ENCODE results near the gene TNPO2. TPM values are rescaled to one million over a fixed set of nuclear protein-coding genes. Genes with fewer than 3 reads are reported as not detected.

Gene TNPO2
- total RNA-seq, 1 donor from 2014 or later, result 68.1 TPM

- Mint-ChIP-seq H3K4me3 (ENCODE audit: unreplicated experiment) (no peak overlapping the region), H3K27me3 (ENCODE audit: unreplicated experiment) (peaks cover 8% of the 10 kb centered on the region), H3K9me3 (ENCODE audit: unreplicated experiment) (no peaks in the 10 kb centered on the region), H3K27ac (ENCODE audit: unreplicated experiment) (no peak overlapping the region), H3K36me3 (ENCODE audit: low read depth, unreplicated experiment) (peaks cover 10% of the 10 kb centered on the region), H3K4me1 (ENCODE audit: unreplicated experiment) (peaks cover 3% of the 10 kb centered on the region)
- no peak for DNase-seq (ENCODE audit: low spot score)
- TF ChIP-seq CTCF (IDR thresholded peaks at IDR 0.05; ENCODE audit: unreplicated experiment), result no peak
Observed at GRCh38 chr19:12695096-12695495, 28.6 kb downstream of the TNPO2 start.

GRCh38 chr19:12694641-12695040, 29.1 kb downstream of the TNPO2 start:
- Mint-ChIP-seq H3K4me1 (ENCODE audit: unreplicated experiment) (peaks cover 3% of the 10 kb centered on the region), H3K36me3 (ENCODE audit: low read depth, unreplicated experiment) (peaks cover 10% of the 10 kb centered on the region), H3K4me3 (ENCODE audit: unreplicated experiment) (no peak overlapping the region), H3K27me3 (ENCODE audit: unreplicated experiment) (peaks cover 8% of the 10 kb centered on the region), H3K9me3 (ENCODE audit: unreplicated experiment) (no peaks in the 10 kb centered on the region), H3K27ac (ENCODE audit: unreplicated experiment) (no peak overlapping the region)
- no peak for TF ChIP-seq CTCF (IDR thresholded peaks at IDR 0.05; ENCODE audit: unreplicated experiment)
- DNase-seq (ENCODE audit: low spot score), result no peak

GRCh38 chr19:12692960-12693359, 30.8 kb downstream of the TNPO2 start:
- H3K9me3 Mint-ChIP-seq (ENCODE audit: unreplicated experiment), result no peaks in the 10 kb centered on the region
- no peak for DNase-seq (ENCODE audit: low spot score)
- H3K4me3 Mint-ChIP-seq (ENCODE audit: unreplicated experiment), result no peak overlapping the region
- H3K36me3 Mint-ChIP-seq (ENCODE audit: low read depth, unreplicated experiment), result peaks cover 6% of the 10 kb centered on the region
- no peak for TF ChIP-seq CTCF (IDR thresholded peaks at IDR 0.05; ENCODE audit: unreplicated experiment)
- H3K4me1 Mint-ChIP-seq (ENCODE audit: unreplicated experiment), result no peaks in the 10 kb centered on the region
- H3K27me3 Mint-ChIP-seq (ENCODE audit: unreplicated experiment), result peaks cover 3% of the 10 kb centered on the region
- H3K27ac Mint-ChIP-seq (ENCODE audit: unreplicated experiment), result no peak overlapping the region

GRCh38 chr19:12689581-12690216, 34.0 kb downstream of the TNPO2 start:
- H3K27ac Mint-ChIP-seq (ENCODE audit: unreplicated experiment), result no peak overlapping the region
- no peaks in the 10 kb centered on the region for H3K4me1 Mint-ChIP-seq (ENCODE audit: unreplicated experiment)
- peaks cover 6% of the 10 kb centered on the region for H3K36me3 Mint-ChIP-seq (ENCODE audit: low read depth, unreplicated experiment)
- DNase-seq (ENCODE audit: low spot score), result no peak
- no peak for TF ChIP-seq CTCF (IDR thresholded peaks at IDR 0.05; ENCODE audit: unreplicated experiment)
- H3K4me3 Mint-ChIP-seq (ENCODE audit: unreplicated experiment), result no peak overlapping the region
- H3K27me3 Mint-ChIP-seq (ENCODE audit: unreplicated experiment), result peaks cover 8% of the 10 kb centered on the region
- no peaks in the 10 kb centered on the region for H3K9me3 Mint-ChIP-seq (ENCODE audit: unreplicated experiment)

GRCh38 chr19:12689012-12689411, 34.7 kb downstream of the TNPO2 start:
- Mint-ChIP-seq H3K9me3 (ENCODE audit: unreplicated experiment) (no peaks in the 10 kb centered on the region), H3K4me3 (ENCODE audit: unreplicated experiment) (no peak overlapping the region), H3K27ac (ENCODE audit: unreplicated experiment) (no peak overlapping the region), H3K4me1 (ENCODE audit: unreplicated experiment) (no peaks in the 10 kb centered on the region), H3K36me3 (ENCODE audit: low read depth, unreplicated experiment) (peaks cover 6% of the 10 kb centered on the region), H3K27me3 (ENCODE audit: unreplicated experiment) (peaks cover 7% of the 10 kb centered on the region)
- no peak for TF ChIP-seq CTCF (IDR thresholded peaks at IDR 0.05; ENCODE audit: unreplicated experiment)
- no peak for DNase-seq (ENCODE audit: low spot score)
